ENCODE data around the gene DDIT3. TPM values are rescaled to one million over a fixed set of nuclear protein-coding genes. Genes with fewer than 3 reads are reported as not detected.

The DDIT3 gene
- polyA plus RNA-seq, 3 donors: 9.3 to 163 (median 9.4) TPM

DNA sequence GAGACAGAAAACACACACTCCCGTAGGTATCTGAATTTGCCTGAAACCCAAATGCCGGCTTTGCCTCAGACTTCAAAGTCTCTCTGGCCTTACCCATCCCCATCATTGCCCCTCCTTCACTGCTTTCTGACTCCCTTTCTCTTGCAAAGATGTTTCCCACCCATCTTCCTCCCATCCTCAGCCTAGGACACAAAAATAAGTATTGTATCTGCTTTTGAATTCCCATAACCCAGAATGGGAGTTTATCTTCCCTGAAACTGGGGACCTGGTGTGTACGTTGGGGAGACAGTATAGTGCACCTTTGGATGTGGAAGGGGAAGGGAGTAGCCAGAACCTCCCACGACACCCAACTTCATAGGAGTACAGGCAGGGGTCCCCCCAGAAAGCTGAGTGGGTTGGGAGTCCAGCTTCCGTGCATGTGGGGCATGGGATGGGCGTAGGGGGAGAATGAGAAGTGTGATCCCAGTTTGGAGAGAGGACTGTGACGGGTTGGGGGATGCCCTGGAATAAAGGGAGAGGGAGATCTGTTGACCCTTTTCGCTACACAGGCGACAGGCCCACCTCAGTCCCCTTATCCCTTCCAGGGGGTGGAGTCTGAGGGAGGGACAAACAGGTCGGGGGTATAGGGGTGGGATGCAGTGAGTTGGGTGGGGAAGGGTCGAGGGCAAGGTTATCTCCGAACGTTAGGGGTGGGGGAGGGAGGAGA is 29.0 kb upstream of the DDIT3 start:
- Histone ChIP-seq H3K36me3 (replicated peaks in 1 of 2; ENCODE audit: control insufficient read depth in 1 of 2, insufficient read depth in 2 of 2, low read length in 2 of 2) (no peaks in the 10 kb centered on the region), H4K20me1 (ENCODE audit: insufficient read depth, low read length) (no peaks in the 10 kb centered on the region), H3K4me3 (replicated peaks in 1 of 3; ENCODE audit: low read depth in 2 of 3, low read length in 3 of 3) (peak overlapping the region in 1 of 3 experiments; percentile 69), H3K79me2 (ENCODE audit: insufficient read depth, low read length) (peaks cover 26% of the 10 kb centered on the region), H3K9me3 (replicated peaks in 1 of 2; ENCODE audit: control insufficient read depth in 1 of 2, insufficient read depth in 1 of 2, low read length in 2 of 2) (no peaks in the 10 kb centered on the region), H3K9ac (ENCODE audit: insufficient read depth, low read length, poor library complexity, severe bottlenecking) (no peak overlapping the region), H3K27me3 (ENCODE audit: control insufficient read depth in 2 of 2, insufficient read depth in 2 of 2, low read length in 2 of 2) (peaks cover 31 to 37% of the 10 kb centered on the region in 2 donors), H3K4me2 (replicated peaks; ENCODE audit: extremely low read depth, low read length, poor library complexity, severe bottlenecking) (peak overlapping the region; percentile 69), H2AFZ (ENCODE audit: insufficient read depth, low read depth, low read length, poor library complexity, severe bottlenecking) (peak overlapping the region; percentile 81), H3K4me1 (ENCODE audit: control insufficient read depth in 1 of 2, insufficient read depth in 2 of 2, low read length in 2 of 2) (peaks cover 18 to 42% of the 10 kb centered on the region in 2 donors), H3K27ac (ENCODE audit: low read depth in 1 of 2, low read length in 2 of 2) (no peak overlapping the region)
- 68% methylated on average over 9 of the region's 13 CpGs for WGBS (ENCODE audit: insufficient coverage)
- Mint-ChIP-seq H3K27ac (peak overlapping the region in 2 of 7 donors; percentile 20 to 21), H3K9me3 (peaks cover 0 to 11% (median 2%) of the 10 kb centered on the region in 7 donors), H3K27me3 (ENCODE audit: low read depth in 3 of 3) (peaks cover 42 to 43% (median 43%) of the 10 kb centered on the region in 3 donors), H3K36me3 (peaks cover 8 to 12% of the 10 kb centered on the region in 2 donors), H3K4me3 (peak overlapping the region in 1 of 2 donors; percentile 86), H3K4me1 (peaks cover 43% of the 10 kb centered on the region)
- intact Hi-C loops (cut with micrococcal nuclease): loop anchor here (5.0 to 10.0 kb wide), 3 partner anchors 72 to 205 kb away; partner anchors contain the start of genes ARHGAP9 (in 2 of the 2), CDK4 (in 1 of the 2) and MARCHF9 (in 1 of the 2)
- TF ChIP-seq, protein P1, sequence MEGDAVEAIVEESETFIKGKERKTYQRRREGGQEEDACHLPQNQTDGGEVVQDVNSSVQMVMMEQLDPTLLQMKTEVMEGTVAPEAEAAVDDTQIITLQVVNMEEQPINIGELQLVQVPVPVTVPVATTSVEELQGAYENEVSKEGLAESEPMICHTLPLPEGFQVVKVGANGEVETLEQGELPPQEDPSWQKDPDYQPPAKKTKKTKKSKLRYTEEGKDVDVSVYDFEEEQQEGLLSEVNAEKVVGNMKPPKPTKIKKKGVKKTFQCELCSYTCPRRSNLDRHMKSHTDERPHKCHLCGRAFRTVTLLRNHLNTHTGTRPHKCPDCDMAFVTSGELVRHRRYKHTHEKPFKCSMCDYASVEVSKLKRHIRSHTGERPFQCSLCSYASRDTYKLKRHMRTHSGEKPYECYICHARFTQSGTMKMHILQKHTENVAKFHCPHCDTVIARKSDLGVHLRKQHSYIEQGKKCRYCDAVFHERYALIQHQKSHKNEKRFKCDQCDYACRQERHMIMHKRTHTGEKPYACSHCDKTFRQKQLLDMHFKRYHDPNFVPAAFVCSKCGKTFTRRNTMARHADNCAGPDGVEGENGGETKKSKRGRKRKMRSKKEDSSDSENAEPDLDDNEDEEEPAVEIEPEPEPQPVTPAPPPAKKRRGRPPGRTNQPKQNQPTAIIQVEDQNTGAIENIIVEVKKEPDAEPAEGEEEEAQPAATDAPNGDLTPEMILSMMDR (IDR thresholded peaks at IDR 0.05): no peak
- DNase-seq: no peak

DNA sequence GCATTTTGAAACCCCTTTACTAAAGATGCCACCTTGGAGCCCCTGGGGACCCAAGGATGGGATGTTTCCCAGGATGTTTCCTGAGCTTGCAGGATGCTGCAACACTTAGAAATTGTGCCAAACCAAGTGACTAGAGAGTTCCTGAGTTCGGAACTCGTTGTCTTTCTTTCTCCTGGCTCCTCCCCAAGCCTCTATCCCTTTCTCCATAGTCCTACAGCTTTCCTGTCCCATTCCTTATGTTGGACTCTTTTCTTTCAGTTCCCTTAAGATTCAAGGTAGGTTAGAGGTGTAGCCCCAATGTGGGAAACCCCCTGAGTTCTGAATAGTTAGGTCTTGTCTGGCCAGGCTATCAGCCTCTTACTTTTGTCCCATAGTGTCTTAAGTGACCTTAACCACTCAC is 28.2 kb upstream of the DDIT3 start:
- Mint-ChIP-seq H3K36me3 (peaks cover 8 to 15% of the 10 kb centered on the region in 2 donors), H3K27me3 (ENCODE audit: low read depth in 3 of 3) (peaks cover 40 to 42% (median 42%) of the 10 kb centered on the region in 3 donors), H3K4me3 (peak overlapping the region in 1 of 2 donors; percentile 86), H3K27ac (peak overlapping the region in 1 of 7 donors; percentile 6), H3K9me3 (peaks cover 0 to 11% (median 2%) of the 10 kb centered on the region in 7 donors), H3K4me1 (peaks cover 46% of the 10 kb centered on the region)
- Histone ChIP-seq H2AFZ (ENCODE audit: insufficient read depth, low read depth, low read length, poor library complexity, severe bottlenecking) (no peak overlapping the region), H3K9me3 (replicated peaks in 1 of 2; ENCODE audit: control insufficient read depth in 1 of 2, insufficient read depth in 1 of 2, low read length in 2 of 2) (no peaks in the 10 kb centered on the region), H3K4me1 (ENCODE audit: control insufficient read depth in 1 of 2, insufficient read depth in 2 of 2, low read length in 2 of 2) (peaks cover 18 to 42% of the 10 kb centered on the region in 2 donors), H3K4me2 (replicated peaks; ENCODE audit: extremely low read depth, low read length, poor library complexity, severe bottlenecking) (no peak overlapping the region), H3K27ac (ENCODE audit: low read depth in 1 of 2, low read length in 2 of 2) (no peak overlapping the region), H3K9ac (ENCODE audit: insufficient read depth, low read length, poor library complexity, severe bottlenecking) (no peak overlapping the region), H3K79me2 (ENCODE audit: insufficient read depth, low read length) (peaks cover 27% of the 10 kb centered on the region), H4K20me1 (ENCODE audit: insufficient read depth, low read length) (no peaks in the 10 kb centered on the region), H3K4me3 (replicated peaks in 1 of 3; ENCODE audit: low read depth in 2 of 3, low read length in 3 of 3) (no peak overlapping the region), H3K27me3 (ENCODE audit: control insufficient read depth in 2 of 2, insufficient read depth in 2 of 2, low read length in 2 of 2) (peaks cover 29 to 37% of the 10 kb centered on the region in 2 donors), H3K36me3 (replicated peaks in 1 of 2; ENCODE audit: control insufficient read depth in 1 of 2, insufficient read depth in 2 of 2, low read length in 2 of 2) (peaks cover 0 to 5% of the 10 kb centered on the region in 2 donors)
- TF ChIP-seq, protein P1 (IDR thresholded peaks at IDR 0.05): no peak
- intact Hi-C loops (cut with micrococcal nuclease): loop anchor here (5.0 to 10.0 kb wide), 3 partner anchors 71 to 206 kb away; partner anchors contain the start of genes ARHGAP9 (in 2 of the 2), CDK4 (in 1 of the 2) and MARCHF9 (in 1 of the 2)
- WGBS (ENCODE audit: insufficient coverage): no CpG with 5 or more reads among the region's 2 CpGs
- no peak for DNase-seq
